Keratinocyte (primary cell): Measurements from ENCODE around the gene PPCS. TPM values are rescaled to one million over a fixed set of nuclear protein-coding genes. Genes with fewer than 3 reads are reported as not detected.

ENCODE experiments used
- DNase-seq: peaks from one replicate; pipeline ENCODE4 v3.0.0-alpha.2; 2011; ENCODE audit warnings: low read depth, missing footprints, low spot score
- FAIRE-seq: peaks from 2 replicates; lab custom pipeline; 2011; peaks lifted over from hg19 to GRCh38; lab: Jason Lieb, UNC
- H2AFZ ChIP-seq: 2 replicates; pipeline ENCODE4 v1.6.0; 2012; ENCODE audit warnings: low read length, control low read depth, inconsistent platforms; ENCODE audit not compliant: control insufficient read depth
- H3K27ac ChIP-seq: 2 replicates; pipeline ENCODE4 v1.5.1; 2011; ENCODE audit warnings: low read length; ENCODE audit not compliant: control insufficient read depth, insufficient read depth
- H3K27me3 ChIP-seq: 3 replicates; pipeline ENCODE4 v1.6.0; 2011; ENCODE audit warnings: low read length; ENCODE audit not compliant: control insufficient read depth, insufficient read depth; ENCODE audit errors: extremely low read depth
- H3K36me3 ChIP-seq, 2 experiments: 2 replicates in 1 of 2; 3 replicates in 1 of 2; pipeline ENCODE4 v1.5.1; 2011; ENCODE audit warnings: low read length in 2 of 2, mild to moderate bottlenecking in 1 of 2; ENCODE audit not compliant: control insufficient read depth in 2 of 2, insufficient read depth in 2 of 2; ENCODE audit errors: extremely low read depth in 1 of 2
- H3K4me1 ChIP-seq: 3 replicates; pipeline ENCODE4 v1.5.1; 2011; ENCODE audit warnings: low read length; ENCODE audit not compliant: control insufficient read depth, insufficient read depth; ENCODE audit errors: extremely low read depth
- H3K4me2 ChIP-seq: 3 replicates; pipeline ENCODE4 v1.6.0; 2011; ENCODE audit warnings: low read depth, low read length; ENCODE audit not compliant: control insufficient read depth, insufficient read depth; ENCODE audit errors: extremely low read depth
- H3K4me3 ChIP-seq, 3 experiments: fragments of 200-600 bp in 1 of 3; sonication (generic) in 1 of 3; 2 replicates in 2 of 3; 3 replicates in 1 of 3; pipeline ENCODE4 v1.5.1; 2011 to 2016; ENCODE audit warnings: low read length in 3 of 3, mild to moderate bottlenecking in 3 of 3, control low read depth in 2 of 3, inconsistent platforms in 1 of 3, low read depth in 1 of 3, mixed read lengths in 1 of 3, mixed run types in 1 of 3, moderate library complexity in 1 of 3; ENCODE audit not compliant: control insufficient read depth in 2 of 3, insufficient read depth in 2 of 3; ENCODE audit errors: extremely low read depth in 1 of 3
- H3K79me2 ChIP-seq: 2 replicates; pipeline ENCODE4 v1.6.0; 2012; ENCODE audit warnings: low read length; ENCODE audit not compliant: control insufficient read depth, insufficient read depth
- H3K9ac ChIP-seq: 3 replicates; pipeline ENCODE4 v1.6.0; 2011; ENCODE audit warnings: low read length; ENCODE audit not compliant: control insufficient read depth, insufficient read depth; ENCODE audit errors: extremely low read depth
- H3K9me1 ChIP-seq: 3 replicates; pipeline ENCODE4 v1.6.0; 2011; ENCODE audit warnings: low read length; ENCODE audit not compliant: control insufficient read depth, insufficient read depth; ENCODE audit errors: extremely low read depth
- H3K9me3 ChIP-seq: 2 replicates; pipeline ENCODE4 v1.5.1; 2012; ENCODE audit warnings: low read depth, low read length; ENCODE audit not compliant: control insufficient read depth
- H4K20me1 ChIP-seq: 3 replicates; pipeline ENCODE4 v1.6.0; 2011; ENCODE audit warnings: low read length; ENCODE audit not compliant: control insufficient read depth, insufficient read depth; ENCODE audit errors: extremely low read depth
- CTCF ChIP-seq, 3 experiments: IDR thresholded peaks in 1 of 3; conservative IDR thresholded peaks in 1 of 3; optimal IDR thresholded peaks in 1 of 3; 2 replicates in 2 of 3; 3 replicates in 1 of 3; pipeline versions ENCODE3 to v1.5.1; 2011; ENCODE audit warnings: low read length in 3 of 3, mild to moderate bottlenecking in 3 of 3, moderate library complexity in 2 of 3, control low read depth in 1 of 3, inconsistent platforms in 1 of 3; ENCODE audit not compliant: insufficient read depth in 2 of 3; ENCODE audit errors: extremely low read depth in 1 of 3
- EZH2 ChIP-seq: IDR thresholded peaks from one replicate; pipeline ENCODE4 v1.6.1; 2012; ENCODE audit warnings: inconsistent platforms, mild to moderate bottlenecking, low read length, moderate library complexity
- dilution Hi-C: fragments of 300-500 bp; cut with MboI; formaldehyde crosslinking; loops from one replicate; pipeline ENCODE4 v1.7.0; 2020; ENCODE audit warnings: low sequenced_read_pairs; ENCODE audit not compliant: extremely low pct_ligation_motif_present
- polyA plus RNA-seq, 5 experiments: library from polyadenylated mRNA; depleted of rRNA in 3 of 5; stranded (reverse) in 3 of 5; stranded (forward) in 1 of 5; unstranded in 1 of 5; fragments of >200 nt; gene quantifications; 1 replicate in 1 of 5; 2 replicates in 3 of 5; 3 replicates in 1 of 5; pipeline versions ENCODE4 v1.2.1 to v1.2.3, GENCODE V29; 2011 to 2012; ENCODE audit warnings: missing spikeins in 2 of 5, low read depth in 1 of 5, low replicate concordance in 1 of 5

The PPCS gene
- polyA plus RNA-seq, 1 donor (not counting 4 experiments of a cell fraction or from before 2014, with no cell fraction given): 47.3 TPM

DNA sequence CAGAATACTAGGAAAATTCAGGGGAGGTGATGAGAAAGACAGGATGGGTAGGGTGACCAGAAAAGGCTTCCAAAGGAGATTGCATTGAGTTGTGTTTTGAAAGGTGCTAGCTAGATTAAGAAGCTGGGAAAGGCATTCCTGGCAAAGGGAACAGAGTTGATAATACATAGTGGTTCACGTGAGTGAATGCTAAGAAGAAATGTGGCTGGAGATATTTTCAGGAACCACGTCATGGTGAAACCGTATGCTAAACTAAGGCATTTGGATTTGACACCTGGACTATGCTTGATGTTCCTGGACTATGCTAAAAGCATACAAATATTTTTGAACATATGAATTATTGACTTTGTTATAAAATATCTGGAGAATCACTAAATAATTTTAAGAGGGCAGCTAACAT, 21.4 kb downstream of the PPCS start:
- no peaks in the 10 kb centered on the region for H3K79me2 ChIP-seq
- DNase-seq (no peak), FAIRE-seq (no peak)
- H3K4me1 ChIP-seq: no peaks in the 10 kb centered on the region
- no peaks in the 10 kb centered on the region for H3K9me3 ChIP-seq
- H3K27me3 ChIP-seq: no peaks in the 10 kb centered on the region
- H3K4me3 ChIP-seq: no peak overlapping the region
- no peaks in the 10 kb centered on the region for H3K36me3 ChIP-seq
- TF ChIP-seq CTCF (optimal IDR thresholded peaks at IDR 0.05 in 1 of 3, IDR thresholded peaks at IDR 0.05 in 1 of 3, conservative IDR thresholded peaks at IDR 0.05 in 1 of 3; ENCODE audit: extremely low read depth in 1 of 3, insufficient read depth in 2 of 3, low read length in 3 of 3): no peak
- TF ChIP-seq EZH2: no peak
- dilution Hi-C loops: no loop called here
- no peak overlapping the region for H3K4me2 ChIP-seq
- no peaks in the 10 kb centered on the region for H3K9me1 ChIP-seq
- H3K27ac ChIP-seq: no peak overlapping the region
- H4K20me1 ChIP-seq: no peaks in the 10 kb centered on the region
- H2AFZ ChIP-seq: no peak overlapping the region
- H3K9ac ChIP-seq: no peak overlapping the region

GRCh38 chr1:42479621-42480020, 23.3 kb downstream of the PPCS start:
- H2AFZ ChIP-seq: no peak overlapping the region
- H3K4me2 ChIP-seq: no peak overlapping the region
- no peaks in the 10 kb centered on the region for H4K20me1 ChIP-seq
- peaks cover 4% of the 10 kb centered on the region for H3K4me1 ChIP-seq
- H3K36me3 ChIP-seq: no peaks in the 10 kb centered on the region
- H3K4me3 ChIP-seq: no peak overlapping the region
- no peaks in the 10 kb centered on the region for H3K79me2 ChIP-seq
- DNase-seq (no peak), FAIRE-seq (no peak)
- H3K9me3 ChIP-seq: no peaks in the 10 kb centered on the region
- no peaks in the 10 kb centered on the region for H3K9me1 ChIP-seq
- H3K27me3 ChIP-seq: no peaks in the 10 kb centered on the region
- dilution Hi-C loops: no loop called here
- H3K27ac ChIP-seq: no peak overlapping the region
- no peak overlapping the region for H3K9ac ChIP-seq
- TF ChIP-seq EZH2: no peak
- peak in 2 of 3 experiments; percentile 16 to 49 for TF ChIP-seq CTCF (optimal IDR thresholded peaks at IDR 0.05 in 1 of 3, IDR thresholded peaks at IDR 0.05 in 1 of 3, conservative IDR thresholded peaks at IDR 0.05 in 1 of 3; ENCODE audit: extremely low read depth in 1 of 3, insufficient read depth in 2 of 3, low read length in 3 of 3)
